ENCODE data around the gene TSPOAP1.

The TSPOAP1 gene, protein sequence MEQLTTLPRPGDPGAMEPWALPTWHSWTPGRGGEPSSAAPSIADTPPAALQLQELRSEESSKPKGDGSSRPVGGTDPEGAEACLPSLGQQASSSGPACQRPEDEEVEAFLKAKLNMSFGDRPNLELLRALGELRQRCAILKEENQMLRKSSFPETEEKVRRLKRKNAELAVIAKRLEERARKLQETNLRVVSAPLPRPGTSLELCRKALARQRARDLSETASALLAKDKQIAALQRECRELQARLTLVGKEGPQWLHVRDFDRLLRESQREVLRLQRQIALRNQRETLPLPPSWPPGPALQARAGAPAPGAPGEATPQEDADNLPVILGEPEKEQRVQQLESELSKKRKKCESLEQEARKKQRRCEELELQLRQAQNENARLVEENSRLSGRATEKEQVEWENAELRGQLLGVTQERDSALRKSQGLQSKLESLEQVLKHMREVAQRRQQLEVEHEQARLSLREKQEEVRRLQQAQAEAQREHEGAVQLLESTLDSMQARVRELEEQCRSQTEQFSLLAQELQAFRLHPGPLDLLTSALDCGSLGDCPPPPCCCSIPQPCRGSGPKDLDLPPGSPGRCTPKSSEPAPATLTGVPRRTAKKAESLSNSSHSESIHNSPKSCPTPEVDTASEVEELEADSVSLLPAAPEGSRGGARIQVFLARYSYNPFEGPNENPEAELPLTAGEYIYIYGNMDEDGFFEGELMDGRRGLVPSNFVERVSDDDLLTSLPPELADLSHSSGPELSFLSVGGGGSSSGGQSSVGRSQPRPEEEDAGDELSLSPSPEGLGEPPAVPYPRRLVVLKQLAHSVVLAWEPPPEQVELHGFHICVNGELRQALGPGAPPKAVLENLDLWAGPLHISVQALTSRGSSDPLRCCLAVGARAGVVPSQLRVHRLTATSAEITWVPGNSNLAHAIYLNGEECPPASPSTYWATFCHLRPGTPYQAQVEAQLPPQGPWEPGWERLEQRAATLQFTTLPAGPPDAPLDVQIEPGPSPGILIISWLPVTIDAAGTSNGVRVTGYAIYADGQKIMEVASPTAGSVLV (N-terminal part only)

DNA sequence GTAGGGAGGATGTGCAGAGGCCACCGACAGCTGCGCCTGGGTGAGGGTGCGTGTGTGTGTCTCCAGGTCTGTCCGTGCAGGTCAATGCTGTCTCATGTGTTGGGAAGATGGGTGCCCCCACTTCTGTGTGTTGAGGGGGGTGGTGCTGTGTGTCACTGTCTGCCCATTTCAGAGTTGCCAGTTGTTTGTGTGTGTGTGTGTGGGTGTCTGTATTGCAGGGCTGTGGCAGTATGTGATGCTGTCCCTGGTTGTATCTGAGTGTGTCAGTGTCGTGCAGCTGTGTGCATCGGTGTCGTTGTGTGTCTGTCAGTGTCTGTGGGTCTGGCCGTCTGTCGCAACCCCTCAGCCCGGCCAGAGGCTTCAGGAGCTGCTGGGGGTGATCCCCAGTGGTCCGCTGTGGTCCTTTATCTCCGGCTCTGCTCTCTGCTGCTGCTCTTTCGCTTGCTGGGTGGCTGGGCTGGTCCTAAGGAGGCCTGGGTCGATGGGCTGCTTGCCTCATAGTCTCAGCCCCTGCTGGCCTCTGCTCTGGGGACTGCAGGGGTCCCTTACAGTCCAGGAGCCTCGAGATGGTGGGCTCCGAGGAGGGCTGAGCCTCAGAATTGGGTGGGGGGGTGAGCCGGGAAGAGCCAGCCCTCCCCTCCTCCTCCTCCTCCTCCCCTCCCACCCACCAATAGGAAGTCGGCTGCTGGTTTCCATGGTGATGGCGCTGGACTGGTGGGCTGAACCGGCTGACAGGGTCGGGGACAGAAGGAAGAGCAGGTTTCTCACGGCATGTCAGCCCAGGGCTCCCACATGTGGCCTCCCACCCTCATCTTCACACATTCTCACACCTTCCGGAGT is at the start of gene TSPOAP1:
Gene TSPOAP1, minus strand, starts transcription at position 601 of the 840 bp plus-strand sequence. CDS start 875 bp downstream, outside the sequence.
- no peak for DNase-seq

DNA sequence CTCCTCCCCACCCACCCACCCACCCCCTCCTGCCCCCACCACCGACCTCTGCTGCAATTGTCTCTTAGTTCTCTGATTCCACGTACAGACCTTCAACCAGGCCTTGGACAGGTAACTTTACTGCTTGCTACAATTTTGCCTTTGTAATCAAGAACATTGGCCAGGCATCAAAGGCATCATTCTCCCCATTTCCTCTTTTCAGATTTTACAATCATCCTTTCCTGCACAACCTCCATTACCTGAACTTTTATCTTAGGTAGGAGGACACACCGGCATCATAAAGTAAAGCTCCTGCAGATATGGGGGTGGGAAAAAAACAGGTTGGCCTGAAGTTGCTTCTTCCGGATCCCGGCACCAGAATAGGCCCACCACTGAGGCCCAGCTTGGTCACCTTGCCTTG is 49.1 kb upstream of the TSPOAP1 start:
- no peak for DNase-seq

DNA sequence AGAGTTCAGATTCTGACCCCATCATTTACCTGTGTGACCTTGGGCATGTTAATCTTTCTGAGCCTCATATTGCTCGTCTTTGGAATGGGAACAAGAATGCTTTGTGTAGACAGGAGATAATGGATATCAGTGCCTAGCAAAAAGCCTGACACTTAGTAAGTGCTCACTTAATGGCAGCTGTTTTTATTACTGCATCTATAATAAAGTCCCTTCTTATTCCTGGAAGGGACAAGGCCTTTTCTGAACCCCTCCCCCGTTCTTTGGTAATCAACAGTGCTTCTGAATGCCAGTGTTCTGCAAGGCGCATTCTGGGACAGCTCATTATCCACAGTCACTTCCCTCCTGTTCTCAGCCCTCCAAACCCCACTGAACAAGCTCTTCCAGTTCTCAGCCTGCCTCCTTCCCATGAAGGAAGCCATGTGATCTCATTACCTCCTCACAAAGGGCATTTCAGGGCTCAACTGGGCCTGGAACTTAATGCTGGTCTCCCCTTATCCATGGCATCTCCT is 48.6 kb upstream of the TSPOAP1 start:
- no peak for DNase-seq

DNA sequence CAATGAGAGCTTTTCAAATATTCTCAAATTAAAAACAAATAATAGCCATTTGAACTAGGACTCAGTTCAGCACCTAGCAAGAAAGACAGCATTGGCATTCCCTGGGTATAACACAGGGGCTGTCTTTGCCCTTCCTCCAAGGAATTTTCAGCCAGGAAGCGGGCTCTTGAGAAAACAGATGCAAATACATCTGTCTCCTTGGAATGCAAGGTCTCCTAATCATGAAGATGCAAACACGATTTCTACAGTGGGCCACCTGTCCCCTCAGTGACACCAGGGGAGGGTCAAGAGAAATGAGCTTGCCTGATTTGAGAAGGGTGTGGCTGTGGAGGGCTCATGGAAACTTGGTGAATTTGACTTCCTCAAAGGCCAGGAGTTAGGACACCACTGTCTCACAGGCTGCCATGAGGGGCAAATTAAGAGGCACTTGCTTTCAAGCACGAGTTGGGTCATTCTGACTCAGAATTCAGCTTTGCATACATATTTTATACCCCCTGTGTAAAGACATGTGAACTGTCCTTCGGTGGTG is 47.9 kb upstream of the TSPOAP1 start:
- no peak for DNase-seq

DNA sequence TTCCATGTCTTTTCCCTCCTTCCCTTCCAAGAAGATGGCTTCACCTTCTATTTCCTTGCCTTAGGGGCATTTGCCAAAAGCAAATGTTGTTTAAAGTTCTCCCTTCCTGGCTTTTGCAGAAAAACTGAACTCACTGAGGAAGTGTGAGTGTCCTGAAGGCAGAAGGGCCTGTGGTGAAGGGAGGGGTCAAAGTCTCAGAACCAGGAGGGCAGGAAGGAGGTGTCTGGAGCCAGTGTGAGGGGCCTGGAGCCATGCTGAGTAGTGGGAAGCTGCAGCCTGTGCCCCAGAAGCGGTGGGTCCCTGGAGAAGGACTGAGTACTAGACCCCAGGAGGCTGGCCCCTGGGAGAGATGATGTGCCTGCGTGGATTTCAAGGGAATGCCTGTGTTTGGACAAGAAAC is 47.2 kb upstream of the TSPOAP1 start:
- DNase-seq: no peak

DNA sequence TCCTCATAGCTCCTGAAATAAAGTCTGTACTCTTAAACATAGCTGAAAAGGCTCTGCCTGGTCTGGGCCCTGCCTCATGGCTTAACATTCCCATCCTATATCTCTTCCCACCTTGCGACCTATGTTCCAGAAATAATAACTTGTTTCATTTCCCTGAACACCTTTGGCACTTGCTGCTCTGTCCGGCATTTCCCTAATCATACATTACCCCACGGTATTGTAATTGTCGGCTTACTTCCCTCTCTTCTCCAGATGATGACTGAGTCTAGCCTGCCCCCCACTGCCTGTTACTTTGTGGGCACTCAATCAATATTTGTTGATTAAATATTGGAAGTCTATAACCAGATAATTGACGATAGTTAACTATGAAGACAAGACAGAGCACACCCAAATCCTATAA is 46.7 kb upstream of the TSPOAP1 start:
- no peak for DNase-seq

DNA sequence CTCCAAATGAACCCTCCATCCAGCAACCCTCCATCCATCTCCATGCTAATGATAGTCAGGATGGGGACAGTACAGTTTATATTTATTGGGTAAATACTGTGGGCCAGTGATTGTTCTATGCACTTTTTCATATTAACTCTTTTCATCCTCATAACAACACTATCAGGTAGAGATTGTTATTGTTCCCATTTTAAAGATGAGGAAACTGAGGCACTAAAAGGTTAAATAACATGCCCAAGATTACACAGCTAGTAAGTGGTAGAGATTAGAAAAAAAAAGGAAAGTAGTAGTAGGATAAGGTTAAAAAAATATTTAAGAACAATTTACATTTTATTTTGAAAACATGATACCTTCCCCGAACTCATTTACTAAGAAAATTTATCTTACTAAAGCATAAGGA is 45.3 kb upstream of the TSPOAP1 start:
- no peak for DNase-seq

DNA sequence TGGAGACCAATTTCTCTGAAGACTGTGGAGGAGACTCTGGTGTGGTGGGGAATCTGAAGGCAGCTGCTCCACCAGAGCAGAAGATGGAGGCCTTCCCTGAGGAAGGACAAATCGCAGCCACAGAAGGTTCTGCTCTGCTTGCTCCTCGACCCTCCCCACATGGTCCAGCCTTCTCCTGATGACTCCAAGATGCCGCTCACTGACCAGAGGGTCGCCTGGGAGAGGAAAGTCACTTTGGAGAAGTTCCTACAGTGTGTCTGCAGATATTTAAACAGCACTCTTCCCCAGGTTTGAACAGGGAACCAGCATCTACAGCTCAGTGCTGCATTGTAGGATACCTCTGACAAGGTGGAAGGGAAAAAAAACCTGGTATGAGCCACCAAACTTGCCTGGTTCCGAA is 44.4 kb upstream of the TSPOAP1 start:
- no peak for DNase-seq

DNA sequence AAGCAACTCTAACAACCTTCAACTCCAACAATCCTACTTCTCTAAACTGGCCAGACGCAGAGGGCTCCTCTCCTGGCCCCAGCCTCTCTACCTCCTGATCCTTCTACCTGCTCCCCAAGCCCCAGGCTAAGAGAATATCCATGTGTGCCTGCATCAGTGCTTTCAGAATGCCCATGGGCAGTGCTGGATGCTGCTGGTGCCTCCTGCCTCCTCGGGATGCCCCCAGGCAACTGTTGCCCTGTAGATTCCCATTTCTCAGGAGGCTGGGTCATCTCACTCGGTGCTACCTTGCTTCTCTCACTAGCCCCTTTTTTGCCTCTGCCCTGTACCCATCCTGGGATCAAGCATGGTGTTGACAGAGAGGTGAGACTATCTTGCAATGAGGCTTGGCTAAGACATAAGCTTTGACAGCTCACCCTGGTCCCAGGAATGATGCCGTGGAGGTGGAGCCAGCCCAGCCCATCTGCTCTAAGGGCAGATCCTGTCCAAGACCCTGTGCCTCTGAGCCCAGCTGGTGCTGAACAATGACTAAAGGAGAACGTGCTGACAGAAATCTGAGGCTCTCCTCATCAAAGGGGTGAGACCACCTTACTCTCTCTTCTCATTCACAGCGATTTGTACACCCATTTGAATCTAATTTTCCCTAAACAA is 42.8 kb upstream of the TSPOAP1 start:
- no peak for DNase-seq

DNA sequence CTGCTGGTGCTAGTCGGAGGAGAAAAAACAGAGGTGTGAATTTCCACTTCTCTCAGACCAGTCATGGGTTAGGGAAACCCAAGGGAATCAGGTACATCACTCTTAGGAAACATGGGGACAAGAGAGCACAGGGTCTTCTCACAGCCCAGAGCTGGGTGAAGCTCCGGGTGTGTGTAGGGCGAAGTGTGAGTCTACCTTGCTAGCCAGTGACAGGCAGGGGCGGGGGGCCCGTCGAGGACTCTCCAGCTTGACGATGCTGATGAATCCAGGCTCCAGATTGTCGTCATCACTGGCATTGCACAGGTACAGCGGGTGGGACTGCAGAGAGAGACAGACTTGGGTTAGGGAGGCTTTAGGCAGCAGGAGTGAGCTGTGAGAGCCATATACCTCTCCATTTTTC is 42.1 kb upstream of the TSPOAP1 start:
- no peak for DNase-seq

DNA sequence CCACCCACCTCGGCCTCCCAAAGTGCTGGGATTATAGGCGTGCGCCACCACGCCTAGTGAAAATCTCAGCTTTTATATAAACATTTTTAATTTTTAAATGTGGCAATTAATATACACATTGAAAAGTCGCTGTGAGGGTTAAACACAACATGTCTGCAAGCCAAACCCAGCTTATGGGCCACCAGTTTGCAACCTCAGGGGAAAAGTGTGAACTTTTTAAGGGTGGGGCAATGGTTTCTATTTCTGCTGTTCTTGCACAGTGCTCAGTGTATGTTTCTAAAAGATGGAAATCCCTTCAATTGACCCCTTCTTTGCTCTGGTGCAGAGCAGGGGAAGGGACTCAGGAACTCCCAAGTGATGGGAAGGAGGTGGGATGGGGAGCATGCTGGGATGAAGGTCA is 41.7 kb upstream of the TSPOAP1 start:
- no peak for DNase-seq

DNA sequence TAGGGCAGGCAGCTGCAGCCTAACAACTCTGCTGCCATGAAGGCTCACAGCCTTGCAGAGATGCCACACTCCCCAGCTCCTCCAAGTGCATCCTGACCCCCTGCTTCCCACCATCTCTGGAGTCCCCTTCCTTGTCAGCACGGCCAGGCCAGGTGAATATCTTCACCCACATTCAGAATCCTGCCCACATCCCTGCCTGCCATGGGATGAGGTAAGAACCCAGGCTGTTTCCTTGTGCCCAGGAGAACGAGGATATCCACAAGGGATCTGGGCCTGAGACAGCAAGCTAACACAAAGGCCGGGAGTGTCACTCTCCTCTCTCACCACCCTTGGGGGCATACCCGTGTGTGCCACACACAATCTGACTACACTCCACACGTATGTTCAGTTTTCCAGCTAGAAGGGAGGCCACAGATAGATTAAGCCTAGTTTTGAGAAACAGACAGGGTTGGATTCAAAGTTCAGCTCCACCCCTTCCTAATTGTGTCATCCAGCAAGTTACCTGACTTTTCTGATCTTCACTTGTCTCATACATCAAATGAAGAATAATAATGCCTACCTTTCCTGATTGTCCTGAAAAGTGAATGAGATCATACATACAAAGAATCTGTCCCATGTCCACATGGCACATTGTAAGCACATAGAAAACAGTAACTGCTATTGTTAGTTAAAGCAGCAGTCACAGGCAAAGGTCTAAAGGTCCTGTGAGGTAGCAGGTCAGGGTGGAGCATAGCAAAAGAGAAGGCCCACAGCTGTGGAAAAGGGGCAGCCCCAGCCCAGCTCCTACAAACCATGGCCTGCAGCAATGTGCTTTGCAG is 40.8 kb upstream of the TSPOAP1 start:
- no peak for DNase-seq

DNA sequence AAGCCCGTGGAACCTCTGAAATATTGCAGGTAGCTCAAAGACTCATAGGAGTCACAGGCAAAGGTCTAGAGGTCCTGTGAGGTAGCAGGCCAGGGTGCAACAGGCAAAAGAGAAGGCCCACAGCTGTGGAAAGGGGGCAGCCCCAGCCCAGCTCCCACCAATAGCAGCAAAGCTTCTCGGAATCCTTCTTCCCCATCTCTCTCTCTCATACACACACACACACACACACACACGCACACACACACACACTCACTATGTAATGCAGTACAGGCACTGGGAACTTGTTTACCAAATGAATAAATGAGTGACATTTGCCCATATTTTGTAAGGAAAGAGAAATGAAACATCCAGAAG is 40.2 kb upstream of the TSPOAP1 start:
- DNase-seq: no peak

DNA sequence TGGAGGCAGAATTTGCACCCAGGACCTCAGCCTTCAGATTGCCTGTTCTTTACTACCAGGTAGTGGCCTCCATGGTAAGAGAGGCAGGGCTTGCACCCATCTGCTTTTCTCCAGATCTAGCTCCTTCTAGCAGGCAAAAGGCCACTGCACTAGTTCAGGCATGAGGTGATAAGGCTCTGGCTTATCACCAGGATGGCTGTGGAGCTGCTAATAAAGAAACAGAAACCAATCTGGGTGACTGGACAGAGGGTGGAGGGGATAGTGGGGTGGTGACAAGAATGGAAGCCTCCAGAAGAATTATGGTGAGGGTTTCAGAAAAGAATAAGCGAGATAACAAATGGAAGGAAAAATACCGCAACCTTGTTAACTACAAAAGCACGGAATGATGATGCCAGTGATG is 38.9 kb upstream of the TSPOAP1 start:
- no peak for DNase-seq

DNA sequence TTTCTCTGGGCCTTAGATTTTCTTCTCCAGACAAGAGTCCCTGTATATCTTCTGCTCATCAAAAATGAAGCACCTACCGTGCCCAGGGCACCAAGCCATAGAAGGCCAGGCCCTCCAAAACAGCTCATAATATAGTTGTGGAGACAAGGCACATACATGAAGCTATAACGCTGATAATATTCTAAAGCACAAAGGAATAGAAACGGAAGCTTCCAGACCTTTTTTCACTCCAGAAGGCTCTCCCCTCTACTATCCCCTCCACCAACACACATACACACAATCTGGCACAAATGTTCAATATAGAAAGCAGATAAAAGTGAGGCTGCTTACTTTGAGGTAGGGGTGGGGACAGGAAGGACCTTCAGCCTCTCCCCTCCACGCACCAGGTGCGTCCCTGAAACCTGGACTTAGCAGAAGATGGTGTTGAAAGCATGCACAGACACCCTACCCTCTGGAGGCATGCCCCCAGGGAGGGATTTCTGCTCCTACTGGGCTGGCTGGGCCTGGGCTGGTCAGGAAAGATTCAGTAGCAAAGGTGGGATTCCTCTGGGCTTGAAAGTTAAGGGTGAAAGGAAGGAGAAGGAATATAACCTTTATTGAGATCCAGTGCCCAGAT is 37.5 kb upstream of the TSPOAP1 start:
- no peak for DNase-seq

DNA sequence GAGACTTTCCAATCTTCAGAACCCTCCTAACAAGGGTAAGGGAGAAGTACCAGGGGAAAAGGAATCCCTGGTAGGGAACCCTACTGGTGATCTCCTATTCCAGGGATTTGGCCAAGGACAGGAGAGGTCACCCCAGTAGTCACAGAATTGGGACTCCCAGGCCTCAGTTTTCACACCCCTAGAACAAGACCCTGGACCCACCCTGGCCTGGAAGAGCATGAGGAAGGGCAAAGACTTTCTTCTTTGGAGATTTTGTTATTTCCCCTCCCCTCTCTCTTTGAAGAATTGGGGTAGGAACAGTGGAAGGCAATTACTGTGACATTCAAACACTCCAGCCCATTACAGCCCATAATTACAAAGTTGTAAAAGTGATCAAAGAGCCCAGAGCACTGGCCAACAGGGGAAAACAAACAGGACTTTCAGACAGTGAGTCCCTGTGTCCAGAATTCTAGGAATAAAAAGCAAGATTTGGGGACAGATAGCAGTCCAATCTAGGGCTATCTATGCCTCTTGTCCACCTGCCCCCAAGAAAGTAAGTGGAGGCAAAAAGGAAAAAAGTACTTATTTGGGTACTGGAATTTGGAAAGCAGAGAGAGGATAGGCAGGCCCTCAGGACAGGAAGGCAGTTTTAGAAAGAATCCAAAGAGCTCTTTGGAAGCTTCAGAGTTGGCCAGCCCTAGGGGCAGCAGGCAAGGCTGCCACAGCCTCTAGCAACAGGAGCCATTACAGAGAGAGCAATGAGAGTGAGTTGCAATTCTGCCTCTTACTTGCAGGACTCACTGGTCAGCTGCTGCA is 36.8 kb upstream of the TSPOAP1 start:
- DNase-seq: no peak

DNA sequence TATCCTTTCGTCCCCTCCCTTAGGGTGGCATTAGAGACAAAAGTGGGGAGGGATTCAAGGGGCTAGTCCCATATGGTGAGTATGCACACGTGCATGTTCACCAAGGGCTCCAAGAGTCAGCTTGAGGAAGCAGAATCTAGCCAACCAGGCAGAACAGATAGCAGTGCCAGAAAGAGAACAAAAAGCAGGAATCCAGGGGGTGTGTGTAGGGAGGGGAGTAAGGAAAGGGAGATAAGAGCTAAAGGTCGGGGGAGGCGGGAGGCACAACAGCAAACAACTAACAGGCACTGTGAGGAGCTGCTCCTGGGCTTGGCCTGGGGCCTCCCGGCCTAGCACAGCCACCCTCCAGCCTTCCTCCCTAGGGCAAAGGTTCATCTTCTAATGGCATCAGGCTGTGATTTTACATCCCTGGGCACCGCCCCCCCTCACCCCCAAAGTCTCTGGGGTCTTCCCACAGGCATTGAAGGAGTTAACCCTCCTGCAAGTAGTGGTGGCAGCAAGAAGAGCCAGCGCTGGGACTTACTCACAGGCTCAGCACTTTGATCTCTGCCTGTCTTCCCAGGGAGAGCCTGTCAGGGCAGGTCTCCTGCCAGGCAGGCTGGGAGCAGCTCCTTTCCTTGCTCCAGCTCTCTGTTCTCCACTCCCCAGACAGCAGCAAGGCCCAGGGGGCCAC is 35.8 kb upstream of the TSPOAP1 start:
- DNase-seq: no peak

DNA sequence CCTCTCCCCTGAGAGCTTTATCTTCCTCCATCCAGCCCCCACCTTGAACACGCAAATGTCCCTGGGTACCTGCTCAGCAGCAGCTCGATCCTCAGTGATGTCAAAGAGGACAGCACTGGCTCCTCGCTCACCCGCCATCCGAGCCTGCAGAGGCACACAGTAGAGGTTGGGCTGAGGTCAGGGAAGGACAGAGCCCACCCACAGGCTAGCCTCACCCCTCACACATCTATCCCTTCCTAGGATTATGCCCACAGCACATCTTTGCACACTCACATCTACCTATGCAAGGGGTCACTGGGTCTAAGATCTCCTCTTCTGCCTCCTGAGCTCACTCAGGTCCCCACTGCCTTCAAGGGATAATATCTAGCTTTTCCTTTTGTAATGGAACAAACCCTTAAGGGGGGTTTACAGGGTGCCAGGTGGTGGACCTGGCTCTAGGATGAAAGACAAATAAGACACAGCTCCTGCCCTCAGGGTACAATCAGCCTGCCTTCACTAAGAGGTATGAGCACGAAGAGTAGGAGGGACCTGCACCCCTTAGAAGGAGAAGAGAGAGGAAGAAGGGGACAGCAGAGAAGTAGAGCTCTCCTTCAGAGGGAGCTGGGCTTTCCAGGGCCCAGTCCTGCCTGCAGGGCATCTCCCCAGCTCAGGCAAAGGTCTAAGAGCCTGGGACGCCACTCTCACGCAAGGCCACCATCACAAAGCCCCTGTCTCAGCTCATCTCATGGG is 35.0 kb upstream of the TSPOAP1 start:
- no peak for DNase-seq
